T47D (cell line): ENCODE results near the gene LRP5.

Experiments used
- DNase-seq, 2 experiments: peaks; one replicate each; pipeline versions ENCODE4 v3.0.0 to v3.0.0-alpha.2; 2011 to 2012; ENCODE audit warnings: low read depth in 1 of 2, low spot score in 1 of 2
- JUND ChIP-seq: IDR thresholded peaks from 2 replicates; pipeline ENCODE4 v1.6.1; 2012; ENCODE audit warnings: low read depth
- in situ Hi-C: cut with HindIII; loops from 2 replicates; pipeline ENCODE4 v1.10.0; 2016; ENCODE audit warnings: low sequenced_read_pairs, low pct_unique_long_range_greater_than_20kb

LRP5 gene

GRCh38 chr11:68370211-68371111, 58.1 kb downstream of the LRP5 start:
- DNase-seq, result peak; percentile 81 to 83
- in situ Hi-C loops, result no loop called here
- no peak for TF ChIP-seq JUND

- no peak for TF ChIP-seq JUND
- DNase-seq, result no peak
- in situ Hi-C loops, result no loop called here
These were observed 59.0 kb downstream of the LRP5 start for GRCh38 chr11:68371171-68372041.

- no peak for TF ChIP-seq JUND
- no peak for DNase-seq
- in situ Hi-C loops, result no loop called here
These were observed 59.7 kb downstream of the LRP5 start for GRCh38 chr11:68372114-68372513.

GRCh38 chr11:68372625-68373024, 60.2 kb downstream of the LRP5 start:
- DNase-seq, result no peak
- in situ Hi-C loops, result no loop called here
- no peak for TF ChIP-seq JUND

GRCh38 chr11:68373189-68373814, 60.9 kb downstream of the LRP5 start:
- TF ChIP-seq JUND, result no peak
- no peak for DNase-seq
- in situ Hi-C loops, result no loop called here

GRCh38 chr11:68373815-68374501, 61.6 kb downstream of the LRP5 start:
- TF ChIP-seq JUND, result no peak
- in situ Hi-C loops, result no loop called here
- DNase-seq, result no peak

GRCh38 chr11:68374531-68374930, 62.1 kb downstream of the LRP5 start:
- in situ Hi-C loops, result no loop called here
- no peak for TF ChIP-seq JUND
- no peak for DNase-seq

DNA sequence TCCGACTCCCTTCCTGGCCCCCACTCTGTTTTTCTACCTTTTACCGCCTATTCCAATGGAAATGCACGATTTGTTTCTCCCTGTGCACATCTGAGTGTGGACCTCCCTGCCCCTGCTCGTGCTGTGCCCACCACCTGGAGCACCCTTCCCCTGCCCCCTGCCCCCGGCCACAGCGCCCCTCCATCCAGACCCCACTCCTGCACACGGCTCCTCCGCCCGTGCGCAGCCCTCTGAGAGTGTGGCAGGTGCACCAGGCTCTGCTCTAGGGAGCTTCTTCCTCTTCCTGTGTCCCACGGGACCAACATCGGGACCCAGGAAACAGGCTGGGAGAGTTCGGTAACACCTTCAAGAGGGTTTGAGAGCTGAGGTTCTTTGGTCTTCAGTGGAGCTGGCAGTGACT, 62.9 kb downstream of the LRP5 start:
- DNase-seq, result no peak
- no peak for TF ChIP-seq JUND
- in situ Hi-C loops, result no loop called here

- DNase-seq, result no peak
- no peak for TF ChIP-seq JUND
- in situ Hi-C loops, result no loop called here
These were observed 63.4 kb downstream of the LRP5 start for GRCh38 chr11:68375766-68376165.

DNA sequence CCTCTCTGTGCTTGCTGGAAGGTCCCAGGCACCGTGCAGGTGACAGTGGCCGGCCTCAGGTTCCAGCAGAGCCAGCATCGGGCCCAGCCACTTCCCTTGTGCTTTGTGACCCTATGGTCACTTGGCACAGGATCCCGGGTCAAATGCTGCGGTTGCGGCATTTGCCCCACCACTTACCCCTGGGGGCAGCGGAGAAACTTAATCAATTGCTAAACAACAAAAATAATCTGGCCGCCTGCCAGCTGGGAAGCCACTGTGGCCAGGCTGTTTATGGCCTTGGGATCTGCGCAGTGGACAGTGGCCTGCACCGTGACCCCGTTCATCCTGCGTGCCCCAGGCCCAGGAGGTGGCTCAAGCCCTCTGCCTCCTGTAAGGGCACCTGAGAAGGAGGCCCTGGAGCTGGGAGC, 65.0 kb downstream of the LRP5 start:
- peak in 1 of 2 experiments; percentile 77 for DNase-seq
- TF ChIP-seq JUND, result no peak
- in situ Hi-C loops, result no loop called here

DNA sequence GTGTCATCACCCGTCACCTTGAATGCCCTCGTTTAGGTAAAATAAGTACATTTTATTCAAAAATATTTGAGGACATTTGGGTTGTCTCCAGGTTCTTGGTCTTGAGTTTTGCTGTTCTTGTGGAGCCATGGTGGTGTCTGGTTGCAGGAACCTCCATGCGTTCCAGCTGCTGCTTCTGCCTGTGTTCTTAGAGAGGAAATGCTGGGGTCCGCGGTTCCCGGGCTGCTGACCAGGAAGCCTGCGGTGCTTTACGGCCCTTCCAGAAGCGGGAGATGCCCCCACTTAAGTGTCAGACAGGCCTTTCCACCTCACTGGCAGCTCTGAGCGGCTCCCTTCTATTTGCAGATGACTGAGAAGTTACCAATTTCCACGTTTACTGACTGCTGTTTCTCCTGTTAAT, 66.8 kb downstream of the LRP5 start:
- in situ Hi-C loops, result no loop called here

More for the DNA sequence above, 66.8 kb downstream of the LRP5 start:
- TF ChIP-seq JUND, result no peak
- DNase-seq, result no peak
